ENCODE results near the gene SND1. TPM values are rescaled to one million over a fixed set of nuclear protein-coding genes. Genes with fewer than 3 reads are reported as not detected.

Gene SND1
- total and polyA plus RNA-seq, 9 donors, result 88.3 to 125 (median 97.7) TPM

- DNase-seq, result peak; percentile 75
- Histone ChIP-seq H3K9me3 (replicated peaks; ENCODE audit: control insufficient read depth, low read depth, low read length) (no peaks in the 10 kb centered on the region), H3K36me3 (ENCODE audit: control insufficient read depth, insufficient read depth, low read length) (peaks cover 3% of the 10 kb centered on the region), H3K4me3 (ENCODE audit: low read length) (peak overlapping the region; percentile 59), H3K4me1 (ENCODE audit: control insufficient read depth, insufficient read depth, low read length) (peaks cover 18% of the 10 kb centered on the region), H3K27me3 (ENCODE audit: control insufficient read depth, insufficient read depth, low read length) (no peaks in the 10 kb centered on the region), H3K27ac (ENCODE audit: low read length) (peak overlapping the region; percentile 92)
- 56% methylated on average over 15 of the region's 29 CpGs for WGBS (ENCODE audit: insufficient coverage)
These were observed 993 bp upstream of the SND1 start for GRCh38 chr7:127650847-127651555.

- H3K36me3 ChIP-seq (ENCODE audit: control insufficient read depth, insufficient read depth, low read length), result peaks cover 6% of the 10 kb centered on the region
- no peaks in the 10 kb centered on the region for H3K27me3 ChIP-seq (ENCODE audit: control insufficient read depth, insufficient read depth, low read length)
- H3K4me3 ChIP-seq (ENCODE audit: low read length), result peak overlapping the region; percentile 59
- H3K27ac ChIP-seq (ENCODE audit: low read length), result peak overlapping the region; percentile 94
- no peaks in the 10 kb centered on the region for H3K9me3 ChIP-seq (replicated peaks; ENCODE audit: control insufficient read depth, low read depth, low read length)
- WGBS (ENCODE audit: insufficient coverage), result under 1% methylated on average over 28 of the region's 38 CpGs
- peaks cover 18% of the 10 kb centered on the region for H3K4me1 ChIP-seq (ENCODE audit: control insufficient read depth, insufficient read depth, low read length)
- peak; percentile 28 for DNase-seq
These were observed 597 bp downstream of the SND1 start for GRCh38 chr7:127652333-127653248.

GRCh38 chr7:127653396-127653795 lies 1.4 kb downstream of the SND1 start:
- H3K27me3 ChIP-seq (ENCODE audit: control insufficient read depth, insufficient read depth, low read length), result no peaks in the 10 kb centered on the region
- no peak overlapping the region for H3K4me3 ChIP-seq (ENCODE audit: low read length)
- no peak overlapping the region for H3K27ac ChIP-seq (ENCODE audit: low read length)
- H3K9me3 ChIP-seq (replicated peaks; ENCODE audit: control insufficient read depth, low read depth, low read length), result no peaks in the 10 kb centered on the region
- H3K4me1 ChIP-seq (ENCODE audit: control insufficient read depth, insufficient read depth, low read length), result peaks cover 18% of the 10 kb centered on the region
- DNase-seq, result no peak
- WGBS (ENCODE audit: insufficient coverage), result 80% methylated on average over 1 of the region's 4 CpGs
- peaks cover 6% of the 10 kb centered on the region for H3K36me3 ChIP-seq (ENCODE audit: control insufficient read depth, insufficient read depth, low read length)

- Histone ChIP-seq H3K27ac (ENCODE audit: low read length) (no peak overlapping the region), H3K4me3 (ENCODE audit: low read length) (no peak overlapping the region), H3K36me3 (ENCODE audit: control insufficient read depth, insufficient read depth, low read length) (peaks cover 6% of the 10 kb centered on the region), H3K9me3 (replicated peaks; ENCODE audit: control insufficient read depth, low read depth, low read length) (no peaks in the 10 kb centered on the region), H3K27me3 (ENCODE audit: control insufficient read depth, insufficient read depth, low read length) (no peaks in the 10 kb centered on the region), H3K4me1 (ENCODE audit: control insufficient read depth, insufficient read depth, low read length) (peaks cover 18% of the 10 kb centered on the region)
- 55% methylated on average over 4 of the region's 5 CpGs for WGBS (ENCODE audit: insufficient coverage)
- DNase-seq, result peak; percentile 25
These were observed 2.7 kb downstream of the SND1 start for GRCh38 chr7:127654404-127655394.

GRCh38 chr7:127655720-127656119 lies 3.7 kb downstream of the SND1 start:
- H3K9me3 ChIP-seq (replicated peaks; ENCODE audit: control insufficient read depth, low read depth, low read length), result no peaks in the 10 kb centered on the region
- no CpG with 5 or more reads among the region's 2 CpGs for WGBS (ENCODE audit: insufficient coverage)
- peaks cover 9% of the 10 kb centered on the region for H3K36me3 ChIP-seq (ENCODE audit: control insufficient read depth, insufficient read depth, low read length)
- H3K27ac ChIP-seq (ENCODE audit: low read length), result no peak overlapping the region
- H3K4me3 ChIP-seq (ENCODE audit: low read length), result no peak overlapping the region
- H3K27me3 ChIP-seq (ENCODE audit: control insufficient read depth, insufficient read depth, low read length), result no peaks in the 10 kb centered on the region
- DNase-seq, result no peak
- H3K4me1 ChIP-seq (ENCODE audit: control insufficient read depth, insufficient read depth, low read length), result peaks cover 17% of the 10 kb centered on the region

- no peak for DNase-seq
- Histone ChIP-seq H3K36me3 (ENCODE audit: control insufficient read depth, insufficient read depth, low read length) (peaks cover 9% of the 10 kb centered on the region), H3K27me3 (ENCODE audit: control insufficient read depth, insufficient read depth, low read length) (no peaks in the 10 kb centered on the region), H3K4me1 (ENCODE audit: control insufficient read depth, insufficient read depth, low read length) (peaks cover 12% of the 10 kb centered on the region), H3K9me3 (replicated peaks; ENCODE audit: control insufficient read depth, low read depth, low read length) (no peaks in the 10 kb centered on the region), H3K4me3 (ENCODE audit: low read length) (no peak overlapping the region), H3K27ac (ENCODE audit: low read length) (no peak overlapping the region)
- 80% methylated on average over 1 of the region's 3 CpGs for WGBS (ENCODE audit: insufficient coverage)
These were observed 5.5 kb downstream of the SND1 start for GRCh38 chr7:127657500-127657899.

- peak; percentile 41 for DNase-seq
- Histone ChIP-seq H3K27me3 (ENCODE audit: control insufficient read depth, insufficient read depth, low read length) (no peaks in the 10 kb centered on the region), H3K9me3 (replicated peaks; ENCODE audit: control insufficient read depth, low read depth, low read length) (no peaks in the 10 kb centered on the region), H3K4me3 (ENCODE audit: low read length) (no peak overlapping the region), H3K4me1 (ENCODE audit: control insufficient read depth, insufficient read depth, low read length) (peaks cover 3% of the 10 kb centered on the region), H3K27ac (ENCODE audit: low read length) (no peak overlapping the region), H3K36me3 (ENCODE audit: control insufficient read depth, insufficient read depth, low read length) (peaks cover 9% of the 10 kb centered on the region)
- no CpG with 5 or more reads among the region's 3 CpGs for WGBS (ENCODE audit: insufficient coverage)
These were observed 7.1 kb downstream of the SND1 start for GRCh38 chr7:127658970-127659630.

- H3K4me3 ChIP-seq (ENCODE audit: low read length), result no peak overlapping the region
- no peaks in the 10 kb centered on the region for H3K36me3 ChIP-seq (ENCODE audit: control insufficient read depth, insufficient read depth, low read length)
- no peaks in the 10 kb centered on the region for H3K9me3 ChIP-seq (replicated peaks; ENCODE audit: control insufficient read depth, low read depth, low read length)
- H3K4me1 ChIP-seq (ENCODE audit: control insufficient read depth, insufficient read depth, low read length), result peaks cover 2% of the 10 kb centered on the region
- H3K27ac ChIP-seq (ENCODE audit: low read length), result no peak overlapping the region
- no peaks in the 10 kb centered on the region for H3K27me3 ChIP-seq (ENCODE audit: control insufficient read depth, insufficient read depth, low read length)
- WGBS (ENCODE audit: insufficient coverage), result 87% methylated on average over 3 of the region's 7 CpGs
- no peak for DNase-seq
These were observed 13.9 kb downstream of the SND1 start for GRCh38 chr7:127665922-127666321.

- H3K27ac ChIP-seq (ENCODE audit: low read length), result no peak overlapping the region
- 81% methylated on average over 2 of the region's 4 CpGs for WGBS (ENCODE audit: insufficient coverage)
- DNase-seq, result no peak
These were observed 14.6 kb downstream of the SND1 start for GRCh38 chr7:127666602-127667001.

More at GRCh38 chr7:127666602-127667001, 14.6 kb downstream of the SND1 start:
- Histone ChIP-seq H3K4me1 (ENCODE audit: control insufficient read depth, insufficient read depth, low read length) (peaks cover 2% of the 10 kb centered on the region), H3K27me3 (ENCODE audit: control insufficient read depth, insufficient read depth, low read length) (no peaks in the 10 kb centered on the region), H3K4me3 (ENCODE audit: low read length) (no peak overlapping the region), H3K9me3 (replicated peaks; ENCODE audit: control insufficient read depth, low read depth, low read length) (no peaks in the 10 kb centered on the region), H3K36me3 (ENCODE audit: control insufficient read depth, insufficient read depth, low read length) (no peaks in the 10 kb centered on the region)

Measured in muscle of leg (tissue), 11 donors.